HG02885 (cell line): ENCODE measurements around the gene CREB3L2.
"Not testable (repeated sequence)": the region's sequence is repeated elsewhere in the genome, so short reads cannot be mapped to it uniquely, and the experiment has no call there.

ENCODE experiments used
- ATAC-seq: cut with Tn5 transposase; IDR thresholded peaks from one replicate; pipeline ENCODE4 v1.9.1; 2021; ENCODE audit warnings: mild to moderate bottlenecking; ENCODE audit not compliant: unreplicated experiment, poor library complexity

Gene CREB3L2

DNA sequence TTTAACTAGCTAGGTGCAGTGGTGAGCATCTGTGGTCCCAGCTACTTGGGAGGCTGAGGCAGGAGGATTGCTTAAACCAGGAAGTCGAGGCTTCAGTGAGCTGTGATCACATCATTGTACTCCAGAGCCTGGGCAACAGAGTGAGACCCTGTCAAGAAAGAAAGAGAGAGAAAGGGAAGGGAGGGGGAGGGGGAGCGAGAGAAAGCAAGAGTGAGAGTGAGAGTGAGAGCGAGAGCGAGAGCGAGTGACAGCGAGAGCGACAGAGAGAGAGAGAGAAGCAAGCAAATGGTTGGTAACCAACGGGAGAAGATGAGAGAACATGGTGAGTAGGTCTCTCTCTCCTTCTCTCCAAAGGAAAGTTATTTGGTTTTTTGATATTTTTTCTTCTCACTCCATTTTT, 85.3 kb downstream of the CREB3L2 start:
- peak; percentile 74 for ATAC-seq

GRCh38 chr7:137915266-137915665, 86.6 kb downstream of the CREB3L2 start:
- ATAC-seq = no peak

DNA sequence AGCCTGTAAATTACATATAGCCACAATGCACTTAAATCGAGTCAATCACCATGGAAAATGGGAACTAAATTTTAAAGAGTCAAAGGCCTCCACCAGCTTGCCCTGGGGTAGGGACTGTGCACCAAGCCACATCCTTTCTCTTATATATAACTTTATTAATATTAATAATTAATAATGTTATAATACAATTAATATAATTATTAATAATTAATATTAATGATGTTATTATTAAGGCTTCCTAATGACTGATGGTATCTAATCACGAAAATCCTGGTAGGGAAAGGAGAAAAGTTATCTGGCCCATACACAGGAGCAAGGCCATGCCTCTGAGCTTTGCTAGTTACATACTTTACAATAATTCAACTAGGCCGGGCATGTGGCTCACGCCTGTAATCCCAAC, 87.9 kb downstream of the CREB3L2 start:
- no peak for ATAC-seq

DNA sequence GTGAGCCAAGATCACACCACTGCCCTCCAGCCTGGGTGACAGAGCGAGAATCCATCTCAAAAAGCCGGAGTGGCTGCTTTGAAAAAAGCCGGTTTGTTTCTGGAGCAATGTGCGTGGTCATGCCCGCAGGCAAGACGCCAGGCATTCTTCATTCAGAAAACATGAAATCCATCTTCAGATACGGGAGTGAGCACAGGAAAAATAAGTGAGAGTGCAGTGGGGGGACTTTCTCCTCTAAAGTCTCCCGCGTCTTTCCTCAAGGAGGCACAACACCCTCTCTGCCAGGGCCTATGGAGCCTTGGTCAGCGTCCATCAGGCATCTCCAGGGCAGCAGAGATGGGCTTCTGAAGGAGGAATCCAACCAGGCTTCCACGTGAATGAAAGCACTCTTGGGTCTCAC, 92.8 kb downstream of the CREB3L2 start:
- no peak for ATAC-seq

DNA sequence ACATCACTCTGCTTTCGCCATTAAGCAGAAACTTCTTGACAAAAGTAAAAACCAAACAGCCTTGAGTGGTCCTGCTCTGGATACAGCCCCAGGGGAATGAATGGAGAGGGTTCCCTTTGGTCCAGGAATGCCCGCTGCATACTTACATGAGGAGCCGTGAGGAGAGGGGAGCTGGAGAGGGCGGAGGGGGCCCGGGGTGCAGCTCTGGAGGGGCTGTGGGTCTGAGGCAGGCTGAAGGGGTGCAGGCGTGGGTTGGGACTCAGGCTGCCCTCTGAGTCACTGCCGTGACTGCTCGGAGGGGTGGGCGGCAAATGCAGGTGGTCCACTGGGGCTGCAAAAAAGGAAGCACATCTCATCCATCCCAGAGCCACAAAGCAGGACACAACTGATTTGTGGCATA, 93.8 kb downstream of the CREB3L2 start:
- ATAC-seq = no peak

DNA sequence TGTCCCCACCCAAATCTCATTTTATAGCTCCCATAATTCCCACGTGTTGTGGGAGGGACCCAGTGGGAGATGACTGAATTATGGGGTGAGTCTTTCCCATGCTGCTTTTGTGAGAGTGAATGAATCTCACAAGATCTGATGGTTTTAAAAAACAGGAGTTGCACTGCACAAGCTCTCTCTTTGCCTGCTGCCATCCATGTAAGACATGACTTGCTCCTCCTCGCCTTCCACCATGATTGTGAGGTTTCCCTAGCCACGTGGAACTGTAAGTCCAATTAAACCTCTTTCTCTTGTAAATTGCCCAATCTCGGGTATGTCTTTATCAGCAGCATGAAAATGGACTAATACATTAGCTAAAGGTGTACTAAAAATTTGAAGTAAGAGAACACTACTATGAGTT, 95.2 kb downstream of the CREB3L2 start:
- not testable (repeated sequence) for ATAC-seq

- no peak for ATAC-seq
These were observed 97.1 kb downstream of the CREB3L2 start for GRCh38 chr7:137904833-137905232.

DNA sequence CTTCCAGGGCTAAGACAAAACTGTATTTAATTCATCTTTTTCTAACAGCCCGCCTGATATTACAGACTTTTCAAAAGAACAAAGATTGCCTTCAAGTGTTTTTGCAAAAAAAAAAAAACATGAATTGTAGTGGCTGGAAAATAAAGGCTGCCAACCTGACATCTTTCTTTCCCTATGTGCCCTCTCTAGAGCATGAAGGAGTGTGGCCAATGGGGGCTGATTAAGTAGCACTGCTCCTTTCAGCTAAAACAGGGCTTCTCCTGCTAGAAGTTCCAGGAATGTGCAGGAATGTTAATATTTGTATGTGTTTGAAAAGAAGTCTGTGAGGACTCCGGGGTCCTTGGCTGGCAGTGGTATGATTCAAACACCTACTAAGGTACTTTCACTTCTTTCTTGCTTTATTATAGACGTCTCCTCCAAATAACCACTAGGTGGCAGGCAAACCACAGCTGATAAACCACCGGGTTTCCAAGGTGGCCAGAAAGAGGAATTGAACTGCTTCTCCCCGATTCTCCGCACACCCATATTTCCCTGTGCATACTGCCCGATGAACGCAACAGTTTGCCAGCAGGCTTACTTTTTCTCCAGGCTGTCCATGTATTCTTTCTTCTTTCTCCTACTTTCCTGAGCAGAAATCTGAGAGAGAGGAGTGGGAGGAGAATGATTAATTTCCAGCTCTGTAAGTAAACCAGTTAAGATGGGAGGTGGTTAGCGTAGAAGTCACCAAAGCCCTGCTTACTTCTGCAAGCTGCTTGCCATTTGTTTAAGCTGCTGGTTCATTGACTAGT, 98.3 kb downstream of the CREB3L2 start:
- peak; percentile 78 for ATAC-seq

DNA sequence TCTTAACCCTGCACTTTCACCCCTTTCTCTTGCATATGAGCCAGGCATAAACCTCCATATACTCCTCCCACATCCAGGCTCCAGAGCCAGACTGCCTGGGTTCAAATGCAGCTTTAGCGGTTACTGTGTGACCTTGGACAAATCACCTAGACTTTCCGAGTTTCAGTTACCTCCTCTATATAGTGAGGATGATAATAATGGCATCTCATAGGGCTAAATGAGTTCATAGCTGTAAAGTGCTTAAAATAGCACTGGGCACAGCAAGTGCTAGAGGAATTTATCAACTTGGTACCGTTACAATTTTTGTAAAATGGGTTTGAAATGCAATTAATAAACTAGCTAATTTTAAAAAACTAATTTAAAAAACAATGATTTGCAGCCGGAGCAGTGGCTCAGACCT, 101.7 kb downstream of the CREB3L2 start:
- ATAC-seq = no peak

GRCh38 chr7:137898839-137899721, 102.8 kb downstream of the CREB3L2 start:
- peak; percentile 60 for ATAC-seq

GRCh38 chr7:137895301-137896221, 106.3 kb downstream of the CREB3L2 start:
- ATAC-seq = peak; percentile 83

DNA sequence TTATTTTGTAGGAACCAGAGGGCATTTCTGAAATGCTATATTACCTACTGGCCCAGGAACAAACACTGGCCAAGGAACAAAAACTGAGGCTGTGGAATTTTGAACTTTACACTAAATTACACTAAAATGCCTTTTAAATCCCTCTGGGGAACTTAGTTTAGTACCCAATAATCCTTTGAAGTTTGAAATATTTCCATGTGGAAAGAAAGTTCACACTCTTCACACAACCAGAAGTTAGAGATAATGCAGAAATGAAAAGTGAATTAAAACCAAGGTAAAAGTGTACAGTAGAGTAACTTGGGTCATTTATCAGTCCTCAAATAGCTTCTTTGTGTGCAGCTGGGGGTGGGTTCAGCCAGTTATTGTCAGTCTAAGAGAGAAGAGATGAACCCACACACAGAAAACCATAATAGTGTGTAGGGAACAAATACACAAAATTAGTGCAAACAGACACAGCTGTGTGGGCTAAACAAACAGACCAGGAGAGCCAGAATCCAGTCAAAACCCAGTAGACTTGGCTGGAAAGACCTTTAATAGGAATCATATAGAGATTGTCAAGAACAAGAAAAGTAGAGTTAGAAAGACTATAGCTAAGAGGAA, 108.6 kb downstream of the CREB3L2 start:
- ATAC-seq = no peak

- no peak for ATAC-seq
These were observed 110.8 kb downstream of the CREB3L2 start for GRCh38 chr7:137891016-137891655.

- no peak for ATAC-seq
These were observed 111.4 kb downstream of the CREB3L2 start for GRCh38 chr7:137890449-137890921.

DNA sequence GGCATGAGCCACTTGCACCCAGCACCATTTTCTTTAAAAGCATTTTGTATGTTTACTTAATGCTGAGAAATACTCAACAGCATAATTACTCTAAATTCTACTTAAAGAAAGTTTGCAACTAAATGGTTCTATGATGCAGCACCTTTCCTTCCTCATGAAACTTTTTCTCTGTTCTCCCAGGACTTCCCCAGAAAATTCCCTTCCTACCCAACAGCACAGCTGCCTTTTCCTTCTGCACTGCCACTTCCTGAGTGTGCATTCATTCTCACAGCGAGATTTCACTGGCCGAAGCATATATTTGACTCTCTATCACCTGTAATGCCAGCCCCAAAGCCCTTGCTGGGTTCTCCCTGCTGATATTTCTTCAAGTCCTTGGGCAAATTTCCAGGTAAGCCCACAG, 113.6 kb downstream of the CREB3L2 start:
- ATAC-seq = no peak

- ATAC-seq = no peak
These were observed 115.1 kb downstream of the CREB3L2 start for GRCh38 chr7:137886746-137887145.

- ATAC-seq = no peak
These were observed 115.6 kb downstream of the CREB3L2 start for GRCh38 chr7:137886281-137886680.

DNA sequence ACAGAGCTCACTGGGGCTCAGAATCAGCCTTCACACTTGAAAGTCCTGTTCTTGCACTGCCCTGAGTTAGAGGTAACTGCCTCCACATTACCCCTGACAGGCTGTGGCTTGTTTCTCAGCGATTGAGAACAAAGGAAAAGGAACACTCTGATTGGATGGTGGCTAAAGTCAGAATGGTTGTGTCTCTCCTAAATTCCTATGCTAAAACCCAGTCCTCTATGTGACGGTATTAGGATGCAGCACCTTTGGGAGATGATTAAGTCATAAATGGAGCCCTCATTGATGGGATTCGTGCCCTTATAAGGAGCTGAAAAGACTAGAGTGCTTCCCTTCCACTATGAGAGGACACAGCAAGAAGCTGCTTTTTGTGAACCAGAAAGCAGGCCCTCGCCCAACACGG, 116.2 kb downstream of the CREB3L2 start:
- ATAC-seq = no peak

DNA sequence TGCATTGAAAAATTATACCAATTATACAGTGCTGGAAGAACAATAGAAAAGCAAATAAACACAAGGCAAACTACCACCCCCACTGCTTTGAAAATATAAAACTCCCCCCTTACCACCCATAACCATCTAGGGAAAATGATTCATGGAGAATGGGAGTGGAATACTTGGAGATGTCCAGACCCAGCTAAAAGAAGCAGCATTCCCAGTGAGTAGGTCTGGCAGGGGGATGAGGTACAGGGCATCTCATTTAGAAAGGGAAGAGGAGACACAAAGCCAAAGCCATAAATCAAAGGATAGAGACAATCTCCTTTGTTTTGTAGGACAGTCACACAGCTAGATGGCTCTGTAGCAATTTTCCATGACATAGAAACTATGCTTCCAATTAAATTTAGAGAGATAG, 119.1 kb downstream of the CREB3L2 start:
- no peak for ATAC-seq
